MM.1S (cell line): ENCODE data around the gene GPBP1L1.

Experiments
- CTCF ChIP-seq: fragments of 300-600 bp; sonication (generic); IDR thresholded peaks from 2 replicates; pipeline ENCODE4 v1.5.1; 2016; ENCODE audit warnings: antibody characterized with exemption, low read length, mixed read lengths
- EZH2 ChIP-seq: fragments of 300-600 bp; sonication (generic); optimal IDR thresholded peaks from 2 replicates; pipeline ENCODE3; 2017; ENCODE audit warnings: low read depth, mild to moderate bottlenecking, antibody characterized with exemption, low read length, mixed read lengths
- EZH2phosphoT487 ChIP-seq: fragments of 300-600 bp; sonication (generic); IDR thresholded peaks from 2 replicates; pipeline ENCODE4 v1.6.1; 2018; ENCODE audit warnings: antibody characterized with exemption, low read length

DNA sequence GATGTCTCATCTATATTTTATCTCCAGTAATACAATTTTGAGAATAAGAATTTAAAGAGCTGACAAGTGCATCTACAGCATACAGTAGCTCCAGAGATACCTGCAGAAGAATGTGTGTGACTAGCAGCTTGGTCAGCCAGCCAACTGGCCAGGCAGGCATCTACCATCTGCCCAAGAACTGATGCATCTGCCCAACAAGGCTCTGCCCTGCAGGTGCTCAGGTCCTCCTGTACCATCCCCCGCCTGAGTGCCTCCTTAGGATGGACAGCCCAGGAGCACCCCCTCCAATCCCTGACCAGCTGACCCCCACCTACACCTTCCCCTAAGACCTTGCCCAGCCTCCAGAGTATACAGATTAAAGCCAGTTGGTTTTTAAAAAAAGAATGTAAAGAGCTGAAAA, 32.0 kb upstream of the GPBP1L1 start:
- no peak for TF ChIP-seq CTCF
- TF ChIP-seq EZH2, result no peak
- no peak for TF ChIP-seq EZH2phosphoT487
